Activated T-helper 1 cell treated with Interleukin-2 at 50 U/mL for 16 hours (primary cell): ENCODE results near the gene CDK19.
"Not testable (repeated sequence)": the region's sequence is repeated elsewhere in the genome, so short reads cannot be mapped to it uniquely, and the experiment has no call there.

Source experiments
- DNase-seq: peaks from one replicate; pipeline ENCODE4 v3.0.0-alpha.2; 2020; ENCODE audit warnings: low read depth

The CDK19 gene

DNA sequence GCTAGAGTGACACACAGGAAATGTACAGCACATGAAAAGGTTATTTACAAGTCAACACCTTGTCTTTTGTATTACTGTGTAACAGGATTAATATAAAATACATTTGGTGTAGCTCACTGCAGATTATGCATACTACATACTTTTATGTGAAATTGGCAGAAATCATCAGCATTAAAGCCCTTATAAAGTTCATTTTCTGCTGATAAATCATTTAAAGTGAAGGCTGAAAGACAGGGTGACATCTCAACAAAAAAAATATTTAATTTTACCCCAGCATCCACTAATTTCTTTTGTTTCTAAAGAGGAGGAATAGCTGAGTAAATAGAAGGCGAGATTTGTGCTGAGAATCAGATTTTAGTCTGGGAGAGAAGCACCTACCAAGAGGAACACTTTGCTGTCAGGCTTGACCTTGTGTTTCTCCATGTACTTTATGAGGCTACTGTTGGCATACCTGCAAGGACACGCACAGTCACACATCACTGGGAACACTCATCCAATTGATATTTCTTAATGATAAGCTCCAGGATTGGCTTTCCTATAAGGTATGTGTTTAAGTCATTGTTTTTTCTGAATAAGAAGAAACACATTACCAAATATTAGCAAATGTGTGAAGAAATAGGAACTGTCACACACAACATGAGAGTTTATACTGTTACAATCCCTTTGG is 192.2 kb downstream of the CDK19 start:
- no peak for DNase-seq

DNA sequence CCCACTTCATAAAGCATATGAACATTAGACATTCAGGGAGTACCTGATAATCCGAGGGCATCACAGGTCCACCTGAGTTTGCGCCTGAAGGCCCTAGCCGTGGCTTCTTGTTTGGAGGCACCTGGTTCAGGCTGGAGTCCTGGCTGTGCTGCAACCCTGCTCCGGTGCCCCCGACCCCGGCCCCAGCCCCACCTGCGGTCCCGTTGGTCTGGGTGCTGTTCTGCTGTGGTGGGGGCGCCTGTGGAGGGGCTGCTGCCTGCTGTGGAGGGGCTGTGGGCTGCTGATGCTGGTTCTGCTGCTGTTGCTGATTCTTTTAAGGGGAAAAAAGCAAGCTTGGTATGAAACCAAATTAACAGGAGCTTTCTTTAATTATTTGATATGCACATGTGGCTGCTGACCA is 194.2 kb downstream of the CDK19 start:
- DNase-seq, result no peak

DNA sequence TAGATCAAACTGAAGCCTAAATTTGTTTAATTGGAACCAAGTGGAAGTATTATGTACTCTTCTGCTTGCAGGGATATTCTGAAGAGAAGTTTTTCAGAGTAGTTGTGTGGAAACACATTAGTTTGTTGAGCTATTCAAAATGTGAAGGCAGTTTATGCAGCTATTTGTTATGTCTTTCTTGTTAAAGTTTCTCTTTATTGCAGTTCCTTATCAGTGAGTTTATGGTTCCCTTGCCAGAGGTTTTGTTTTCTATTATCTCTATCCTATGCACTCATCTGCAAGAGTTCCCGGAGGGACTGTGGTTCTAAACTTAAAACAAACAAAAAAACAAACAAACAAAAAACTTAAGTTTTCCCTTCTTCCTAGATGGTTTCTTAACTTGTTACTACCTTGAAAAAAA is 195.2 kb downstream of the CDK19 start:
- DNase-seq, result no peak

DNA sequence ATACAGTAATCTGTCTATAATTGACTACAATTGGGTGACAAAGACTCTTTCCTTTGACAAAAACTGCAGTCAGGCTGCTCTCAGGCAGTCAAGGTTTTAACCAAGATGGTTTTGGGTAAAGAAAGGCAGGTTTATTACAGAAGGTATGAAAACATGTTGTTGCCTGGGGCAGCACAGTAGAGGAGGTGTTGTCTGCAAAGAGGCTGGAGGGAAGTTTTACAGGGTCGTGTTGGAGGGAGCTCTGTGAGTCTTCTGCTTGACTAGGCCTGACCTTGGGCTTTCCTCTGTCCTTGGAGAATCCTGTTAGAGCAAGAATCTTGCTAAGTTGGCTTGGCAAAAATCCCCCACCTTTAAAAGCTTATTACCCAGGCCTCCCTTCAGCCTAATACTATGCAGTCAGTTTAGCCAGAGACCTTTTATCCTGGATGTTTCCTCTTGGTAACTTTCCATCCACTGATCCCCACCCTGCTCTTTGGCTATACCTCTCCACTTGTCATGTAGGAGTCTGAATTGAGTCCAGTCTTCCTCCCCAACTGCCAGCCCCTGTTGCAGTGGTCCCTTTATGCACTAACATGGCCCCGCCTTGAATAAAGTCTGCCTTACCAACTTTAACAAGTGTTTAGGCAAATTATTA is 195.9 kb downstream of the CDK19 start:
- no peak for DNase-seq

DNA sequence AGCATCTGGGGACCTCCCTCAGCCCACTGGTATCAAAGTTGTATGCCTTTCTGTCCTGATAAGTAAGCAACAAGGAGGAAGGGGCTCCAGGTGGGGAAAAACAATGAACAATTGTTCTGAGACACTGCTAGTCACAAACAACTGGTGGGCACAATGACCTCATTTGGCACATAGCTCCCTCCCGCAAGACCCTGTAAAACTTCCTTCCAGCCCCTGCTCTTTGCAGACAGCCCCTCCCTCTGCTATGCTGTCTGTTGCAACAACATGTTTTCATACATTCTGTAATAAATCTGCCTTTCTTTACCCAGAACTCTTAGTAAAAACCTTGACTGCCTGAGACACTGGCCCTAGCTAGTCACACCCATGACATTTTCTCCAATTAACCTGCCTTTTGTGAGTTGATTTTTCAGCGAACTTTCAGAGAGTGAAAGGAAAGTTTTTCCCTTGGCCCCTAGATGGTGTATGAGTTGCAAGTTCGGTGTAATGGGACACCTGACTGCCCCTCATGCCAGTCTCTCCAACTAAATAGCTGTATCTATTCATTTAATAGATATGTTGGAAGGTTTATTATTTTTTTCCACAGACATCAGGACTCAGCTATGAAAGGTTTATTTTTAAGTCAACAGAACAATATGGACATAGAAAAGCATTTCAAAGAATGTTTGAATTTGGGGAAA is 196.5 kb downstream of the CDK19 start:
- DNase-seq, result no peak

DNA sequence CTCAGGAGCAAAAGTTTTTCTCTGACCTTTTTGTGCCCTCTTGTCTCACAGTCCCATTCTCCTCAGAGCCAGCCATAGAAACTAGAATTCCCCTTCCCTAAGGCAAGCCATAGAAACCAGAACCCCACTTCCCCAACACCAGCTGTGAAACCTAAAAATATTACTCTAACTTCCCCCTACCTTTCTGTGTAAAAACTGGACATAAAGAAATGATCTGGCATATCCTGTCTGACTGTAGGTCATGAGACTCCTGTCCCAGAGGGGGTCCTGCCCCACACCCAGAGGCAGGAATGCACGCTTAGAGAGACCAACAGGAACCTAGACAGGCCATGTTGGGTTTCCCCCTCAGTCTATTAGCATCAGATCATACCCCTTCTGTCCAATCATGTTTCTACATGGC is 198.2 kb downstream of the CDK19 start:
- DNase-seq, result no peak

DNA sequence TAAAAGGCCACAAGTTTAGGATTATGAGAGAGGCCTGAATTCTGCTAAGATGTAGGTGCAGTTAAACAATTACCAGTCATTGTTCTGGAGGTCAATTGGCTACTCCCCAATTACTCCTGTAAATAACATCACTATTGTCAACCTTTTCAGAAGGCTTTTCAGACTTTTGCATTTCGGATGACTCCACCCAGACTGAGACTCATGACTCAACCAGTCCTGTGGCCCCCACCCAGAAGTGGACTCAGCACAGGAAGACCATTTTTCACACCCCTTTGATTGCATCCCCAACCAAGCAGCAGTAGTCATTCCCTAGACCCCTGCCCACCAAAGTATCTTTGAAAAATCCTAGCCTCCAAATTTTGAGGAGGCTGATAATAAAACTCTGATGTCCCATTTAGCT is 199.5 kb downstream of the CDK19 start:
- DNase-seq, result no peak

DNA sequence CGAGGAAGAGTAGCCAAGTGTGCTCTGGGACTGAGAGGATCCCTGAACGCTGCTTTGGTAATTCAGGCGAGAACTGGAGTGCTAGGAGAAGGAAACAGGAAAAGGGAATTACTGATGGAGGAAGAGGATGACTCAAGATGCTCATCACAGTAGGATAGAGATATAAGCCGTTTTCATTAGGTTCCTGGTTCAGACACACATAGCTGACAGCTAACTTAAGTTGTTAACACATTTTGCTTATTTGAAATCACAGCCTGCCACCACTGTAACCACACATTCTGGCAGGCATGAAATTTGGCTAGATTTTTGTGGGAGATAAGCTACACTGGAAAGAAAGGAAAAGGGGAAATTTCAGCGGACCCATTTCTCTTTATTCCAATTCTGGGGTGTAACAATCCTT is 200.7 kb downstream of the CDK19 start:
- no peak for DNase-seq

DNA sequence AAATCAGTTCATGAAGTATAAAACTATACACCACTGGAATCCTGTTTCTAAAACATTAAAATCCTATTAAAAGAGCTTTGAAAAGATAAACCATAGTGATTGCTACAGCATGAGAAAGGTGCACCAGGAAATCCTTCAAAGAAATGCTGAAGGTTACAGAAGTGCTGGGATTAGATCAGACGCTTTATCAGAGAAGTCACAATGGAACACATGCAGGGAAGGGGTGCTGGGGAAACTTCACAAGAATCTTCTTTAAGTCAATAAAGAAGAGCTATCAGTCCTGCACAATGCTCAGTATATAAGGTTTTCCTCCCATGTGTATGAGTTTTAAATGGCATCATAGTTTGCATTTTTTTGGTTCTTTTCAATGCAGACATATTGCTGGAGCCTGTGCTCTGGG is 201.2 kb downstream of the CDK19 start:
- DNase-seq, result no peak

DNA sequence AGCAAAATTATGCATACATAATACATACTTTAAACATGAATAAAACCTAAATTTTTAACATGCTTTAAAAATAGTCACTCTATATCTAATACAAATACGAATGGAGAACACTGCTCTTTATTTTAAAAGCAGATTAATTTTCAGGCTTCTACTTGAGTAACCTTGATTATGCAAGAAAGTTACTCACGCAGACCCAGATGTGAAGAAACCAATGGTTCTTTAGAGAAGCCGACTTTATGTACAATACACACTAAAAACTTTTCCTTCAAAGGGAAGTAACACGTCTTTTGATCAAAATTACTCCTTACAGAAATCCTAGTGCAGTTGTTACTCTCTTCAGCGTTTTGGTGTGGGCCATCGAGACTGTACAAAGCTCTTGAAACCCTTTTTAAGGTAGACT is 201.9 kb downstream of the CDK19 start:
- no peak for DNase-seq

DNA sequence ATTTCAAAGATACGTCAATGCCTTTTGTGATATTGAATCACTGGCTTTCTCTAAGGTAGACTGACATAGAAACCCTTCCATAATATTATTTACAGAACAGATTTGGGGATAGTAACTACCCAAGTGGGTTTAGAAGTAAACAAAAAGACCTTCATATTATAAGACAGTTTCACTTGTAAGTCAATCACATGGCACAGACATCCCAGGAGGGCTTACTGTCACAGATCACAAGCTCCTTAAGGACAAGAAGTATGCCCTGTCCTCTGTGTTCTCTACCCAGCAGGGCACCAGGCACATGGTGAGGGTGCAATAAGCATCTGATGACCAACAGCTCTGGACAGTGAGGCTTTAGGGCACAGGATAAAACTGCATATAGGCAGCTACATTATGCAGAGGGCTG is 203.0 kb downstream of the CDK19 start:
- DNase-seq, result no peak

DNA sequence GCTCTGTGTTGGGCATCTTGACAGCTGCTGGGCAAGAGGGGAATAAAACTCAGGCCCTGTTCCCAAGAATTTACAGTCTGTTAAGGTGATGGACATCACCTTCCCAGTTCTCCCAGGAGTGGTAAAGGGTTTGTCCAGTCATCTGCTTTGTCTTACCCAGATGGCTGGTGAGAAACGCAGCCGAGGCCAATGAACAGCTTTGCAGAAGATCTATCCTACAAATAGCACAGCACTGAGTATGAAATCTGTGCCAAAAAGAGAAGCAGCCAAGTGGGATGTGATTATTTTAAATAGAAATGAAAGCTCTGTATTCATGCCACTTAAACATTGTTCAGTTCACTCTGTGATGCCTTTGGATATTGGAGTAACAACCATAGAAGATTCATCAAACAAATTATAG is 206.2 kb downstream of the CDK19 start:
- DNase-seq, result no peak

DNA sequence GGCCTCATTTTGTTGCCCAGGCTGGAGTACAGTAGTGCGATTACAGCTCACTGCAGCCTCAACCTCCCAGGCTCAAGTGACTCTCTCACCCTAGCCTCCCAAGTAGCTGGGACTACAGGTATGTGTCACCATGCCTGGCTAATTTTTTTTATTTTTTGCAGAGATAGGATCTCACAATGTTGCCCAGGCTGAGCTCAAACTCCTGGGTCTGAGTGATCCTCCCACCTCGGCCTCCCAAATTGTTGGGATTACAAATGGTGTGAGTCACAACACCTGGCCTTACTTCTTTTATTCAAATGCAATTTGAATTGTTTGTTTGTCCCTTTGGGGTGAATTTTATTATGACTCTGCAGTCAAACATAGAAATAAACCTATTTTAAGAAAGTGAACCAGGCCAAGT is 207.1 kb downstream of the CDK19 start:
- DNase-seq, result no peak

DNA sequence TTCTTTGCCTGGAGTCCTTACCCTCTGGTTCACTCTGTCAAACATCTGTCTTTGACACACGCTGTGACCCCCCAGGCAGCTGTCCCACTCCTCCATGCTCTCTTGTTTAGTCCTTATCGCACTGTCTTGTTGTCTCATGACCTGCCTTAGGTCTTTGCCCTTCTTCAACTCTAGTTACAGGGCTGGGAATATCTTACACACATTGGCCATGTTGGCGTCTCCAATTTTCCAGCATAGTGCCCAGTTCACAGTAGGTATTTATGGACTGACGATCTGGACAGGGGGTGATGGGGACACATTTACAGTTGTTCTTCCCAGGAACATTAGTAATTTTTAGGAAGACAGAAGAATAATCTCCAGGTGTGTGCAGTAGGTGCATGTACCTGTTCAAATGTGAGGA is 209.1 kb downstream of the CDK19 start:
- DNase-seq, result no peak

DNA sequence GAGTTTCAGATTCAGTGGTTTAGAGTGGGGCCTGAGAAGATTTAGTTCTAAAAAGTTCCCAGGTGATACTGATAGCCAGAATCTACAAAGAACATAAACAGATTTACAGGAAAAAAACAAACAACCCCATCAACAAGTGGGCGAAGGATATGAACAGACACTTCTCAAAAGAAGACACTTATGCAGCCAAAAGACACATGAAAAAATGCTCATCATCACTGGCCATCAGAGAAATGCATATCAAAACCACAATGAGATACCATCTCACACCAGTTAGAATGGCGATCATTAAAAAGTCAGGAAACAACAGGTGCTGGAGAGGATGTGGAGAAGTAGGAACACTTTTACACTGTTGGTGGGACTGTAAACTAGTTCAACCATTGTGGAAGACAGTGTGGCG is 214.6 kb downstream of the CDK19 start:
- DNase-seq, result not testable (repeated sequence)

DNA sequence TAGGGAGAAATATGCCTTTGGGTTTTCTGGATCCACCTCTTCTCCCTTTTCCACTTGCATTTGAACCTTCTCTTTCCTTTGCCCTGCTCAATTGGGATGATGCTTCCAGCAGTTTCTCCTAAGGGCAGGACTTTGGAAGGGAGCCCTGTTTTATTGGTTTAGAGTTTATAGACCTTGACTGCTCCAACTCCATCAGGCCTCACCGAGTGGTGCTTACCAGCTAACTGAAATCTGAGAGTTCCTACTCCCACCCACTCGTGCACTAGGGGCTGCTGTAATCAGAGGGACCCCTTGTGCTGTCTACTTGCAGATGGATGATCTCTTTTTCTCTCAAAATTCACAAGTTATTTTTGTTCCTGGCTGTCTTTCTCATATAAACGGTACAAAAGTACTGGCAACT is 217.5 kb downstream of the CDK19 start:
- no peak for DNase-seq

DNA sequence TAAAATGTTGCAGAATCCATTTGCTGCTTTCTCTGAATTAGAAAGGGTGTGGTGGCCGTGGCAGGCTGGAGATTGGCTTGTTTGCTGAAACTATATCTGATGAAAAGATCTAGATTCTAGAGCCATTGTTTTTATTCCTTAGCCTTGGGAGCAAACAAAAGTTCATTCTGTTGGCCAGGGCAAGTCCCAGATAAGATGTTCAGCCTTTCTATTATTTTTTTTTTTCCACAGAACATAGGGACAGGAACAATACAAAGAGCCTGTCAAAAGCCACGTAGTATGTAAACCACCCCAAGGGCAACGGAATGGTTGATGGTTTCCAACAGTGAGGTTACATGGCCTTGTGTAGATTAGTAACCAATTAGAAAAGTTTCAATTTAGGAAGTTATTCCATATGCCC is 218.9 kb downstream of the CDK19 start:
- no peak for DNase-seq

DNA sequence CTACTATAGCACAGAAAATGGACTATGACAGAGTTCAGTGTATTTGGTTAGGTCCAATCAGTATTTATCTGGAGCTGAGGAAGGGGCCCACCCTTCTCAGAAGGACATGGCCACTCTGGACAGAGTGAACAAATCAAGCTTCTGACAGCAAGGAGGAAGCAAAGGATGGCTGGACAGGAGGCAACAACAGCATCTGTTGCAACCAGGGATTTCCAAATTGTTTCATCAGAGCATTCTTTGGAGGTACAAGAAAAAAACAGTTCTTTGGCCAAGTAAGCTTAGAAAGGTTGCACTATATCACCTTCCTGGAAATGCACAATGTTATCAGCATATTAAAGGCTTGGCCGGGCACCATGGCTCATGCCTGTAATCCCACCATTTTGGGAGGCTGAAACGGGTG is 220.2 kb downstream of the CDK19 start:
- no peak for DNase-seq

DNA sequence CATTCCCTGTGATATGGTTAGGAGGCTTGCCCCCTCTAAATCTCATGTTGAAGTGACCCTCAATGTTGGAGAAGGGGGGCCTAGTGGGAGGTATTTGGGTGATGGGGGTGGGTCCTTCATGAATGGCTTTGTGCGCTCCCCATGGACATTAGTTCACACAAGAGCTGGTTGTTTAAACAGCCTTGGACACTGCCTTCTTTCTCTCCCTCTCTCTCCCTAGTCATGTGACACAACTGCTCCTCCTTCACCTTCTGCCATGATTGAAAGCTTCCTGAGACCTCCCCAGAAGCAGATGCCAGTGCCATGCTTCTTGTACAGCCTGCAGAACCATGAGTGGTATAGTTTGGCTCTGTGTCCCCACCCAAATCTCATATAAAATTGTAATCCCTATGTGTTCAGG is 221.6 kb downstream of the CDK19 start:
- DNase-seq, result no peak

DNA sequence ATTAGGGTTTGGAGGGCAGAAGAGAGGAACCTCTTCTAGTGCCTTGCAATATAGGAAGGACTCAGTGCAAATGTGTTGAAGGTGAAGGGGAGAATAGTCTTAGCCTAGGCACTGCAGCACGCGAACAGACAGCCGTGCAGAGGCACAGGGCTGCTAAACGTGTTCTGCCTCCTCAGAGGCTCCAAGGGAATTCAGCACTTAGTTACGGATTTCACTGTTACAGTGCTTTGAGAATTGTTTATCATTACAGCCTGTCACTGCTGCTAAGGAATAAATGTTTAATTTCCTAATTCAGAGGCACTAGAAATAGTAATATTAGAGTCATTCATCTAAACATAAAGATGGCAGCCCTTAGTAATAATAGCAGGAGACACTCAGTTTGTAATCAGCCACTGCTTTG is 222.5 kb downstream of the CDK19 start:
- no peak for DNase-seq

DNA sequence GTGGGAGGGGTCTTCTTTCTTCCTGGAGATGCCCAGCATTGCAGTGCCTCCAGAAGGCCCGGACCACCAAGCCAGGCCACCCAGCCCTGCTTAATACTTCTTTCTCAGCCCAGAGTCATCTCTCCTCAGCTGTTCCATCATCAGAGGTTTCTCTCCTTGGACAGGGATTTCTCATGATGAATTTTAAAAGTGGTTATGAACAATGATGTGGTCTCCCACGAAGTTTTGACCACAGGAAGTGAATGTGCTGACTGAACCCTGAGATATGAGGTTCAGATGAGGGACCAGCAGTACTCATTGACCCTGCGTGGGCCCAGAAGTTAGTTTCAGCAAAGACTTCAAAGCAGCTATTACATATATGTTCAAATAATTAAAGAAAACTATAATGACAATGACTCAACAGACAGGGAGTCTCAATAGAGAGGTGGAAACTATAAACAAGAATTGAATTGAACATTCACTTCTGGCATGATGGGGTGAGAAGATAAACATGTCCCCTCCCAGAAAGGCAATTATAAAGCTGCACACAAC is 224.4 kb downstream of the CDK19 start:
- no peak for DNase-seq

DNA sequence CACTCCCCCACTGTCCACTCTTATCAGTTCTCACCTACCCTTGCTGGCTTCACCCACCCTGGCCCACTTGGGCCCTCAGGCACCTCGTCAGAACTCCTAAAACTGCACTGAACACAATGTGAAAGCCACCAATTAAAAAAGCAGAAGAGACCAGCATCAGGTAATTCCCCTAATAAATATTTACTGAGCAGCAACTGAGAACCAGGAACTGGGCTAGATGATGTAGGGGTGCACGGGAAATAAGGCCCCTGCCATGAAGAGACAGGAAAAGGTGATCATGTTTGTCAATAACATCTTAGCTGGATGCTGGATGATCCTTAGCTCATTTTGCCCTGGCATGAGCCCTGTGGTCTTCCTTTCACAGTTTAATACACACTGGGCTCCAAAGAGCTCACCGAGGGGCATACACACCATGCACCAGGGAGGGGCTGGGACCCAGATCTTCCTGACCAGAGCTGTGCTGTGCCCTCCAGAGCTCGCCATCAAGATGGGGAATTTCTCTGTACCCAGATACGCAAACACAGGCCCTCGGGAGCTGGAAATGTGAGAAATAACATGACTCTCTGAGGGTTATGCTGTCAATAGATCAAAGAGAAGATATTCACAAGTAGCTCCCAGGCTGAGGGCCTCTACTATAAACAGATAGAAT is 225.3 kb downstream of the CDK19 start:
- DNase-seq, result no peak

DNA sequence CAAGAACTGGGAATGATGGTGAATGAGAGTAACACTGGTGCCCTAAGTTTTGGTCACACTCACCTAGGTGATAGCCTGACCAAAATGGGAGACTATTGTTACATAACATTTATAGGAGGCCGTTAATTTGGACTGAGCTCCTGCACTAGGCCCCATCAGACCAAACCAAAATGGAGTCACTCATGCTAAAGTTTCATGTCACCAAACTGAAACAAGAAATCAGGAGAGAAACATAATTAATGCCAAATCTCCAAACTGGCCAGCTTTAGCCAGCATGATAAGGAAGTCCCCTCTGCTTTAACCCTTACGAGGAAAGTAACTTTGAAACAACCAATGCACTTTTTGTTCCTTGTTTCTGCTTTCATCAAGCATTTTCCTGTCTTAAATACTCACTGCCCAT is 227.9 kb downstream of the CDK19 start:
- no peak for DNase-seq
